Measurements from ENCODE around the gene NAALADL2. TPM values are rescaled to one million over a fixed set of nuclear protein-coding genes. Genes with fewer than 3 reads are reported as not detected.

NAALADL2 gene
- total RNA-seq, 1 donor from 2014 or later, result 2.9 TPM

DNA sequence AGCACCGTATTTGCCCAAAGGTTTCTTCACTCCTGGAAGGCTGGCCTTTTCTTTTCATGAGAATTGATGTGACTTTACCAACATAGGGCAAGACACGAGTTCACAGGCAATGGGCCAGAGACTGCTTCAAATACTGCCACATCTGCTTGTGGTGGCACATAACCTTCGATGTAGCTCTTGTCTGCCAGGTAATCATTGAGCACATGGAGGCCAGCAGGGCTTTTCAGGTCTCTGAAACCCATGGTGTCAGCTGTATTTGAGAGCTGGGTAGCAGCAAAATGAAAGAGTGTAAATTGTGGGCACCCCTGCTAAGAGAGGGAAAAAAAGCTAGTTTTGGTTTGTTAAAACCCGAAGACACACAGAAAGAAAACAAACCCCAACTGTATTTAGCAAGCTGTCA is 200.7 kb downstream of the NAALADL2 start:
- no peak for DNase-seq (ENCODE audit: low read depth)
- TF ChIP-seq, protein P1, sequence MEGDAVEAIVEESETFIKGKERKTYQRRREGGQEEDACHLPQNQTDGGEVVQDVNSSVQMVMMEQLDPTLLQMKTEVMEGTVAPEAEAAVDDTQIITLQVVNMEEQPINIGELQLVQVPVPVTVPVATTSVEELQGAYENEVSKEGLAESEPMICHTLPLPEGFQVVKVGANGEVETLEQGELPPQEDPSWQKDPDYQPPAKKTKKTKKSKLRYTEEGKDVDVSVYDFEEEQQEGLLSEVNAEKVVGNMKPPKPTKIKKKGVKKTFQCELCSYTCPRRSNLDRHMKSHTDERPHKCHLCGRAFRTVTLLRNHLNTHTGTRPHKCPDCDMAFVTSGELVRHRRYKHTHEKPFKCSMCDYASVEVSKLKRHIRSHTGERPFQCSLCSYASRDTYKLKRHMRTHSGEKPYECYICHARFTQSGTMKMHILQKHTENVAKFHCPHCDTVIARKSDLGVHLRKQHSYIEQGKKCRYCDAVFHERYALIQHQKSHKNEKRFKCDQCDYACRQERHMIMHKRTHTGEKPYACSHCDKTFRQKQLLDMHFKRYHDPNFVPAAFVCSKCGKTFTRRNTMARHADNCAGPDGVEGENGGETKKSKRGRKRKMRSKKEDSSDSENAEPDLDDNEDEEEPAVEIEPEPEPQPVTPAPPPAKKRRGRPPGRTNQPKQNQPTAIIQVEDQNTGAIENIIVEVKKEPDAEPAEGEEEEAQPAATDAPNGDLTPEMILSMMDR (conservative IDR thresholded peaks at IDR 0.05; ENCODE audit: low read depth, low read length), result no peak
- H3K4me3 ChIP-seq (ENCODE audit: low read depth, low read length), result no peak overlapping the region

DNA sequence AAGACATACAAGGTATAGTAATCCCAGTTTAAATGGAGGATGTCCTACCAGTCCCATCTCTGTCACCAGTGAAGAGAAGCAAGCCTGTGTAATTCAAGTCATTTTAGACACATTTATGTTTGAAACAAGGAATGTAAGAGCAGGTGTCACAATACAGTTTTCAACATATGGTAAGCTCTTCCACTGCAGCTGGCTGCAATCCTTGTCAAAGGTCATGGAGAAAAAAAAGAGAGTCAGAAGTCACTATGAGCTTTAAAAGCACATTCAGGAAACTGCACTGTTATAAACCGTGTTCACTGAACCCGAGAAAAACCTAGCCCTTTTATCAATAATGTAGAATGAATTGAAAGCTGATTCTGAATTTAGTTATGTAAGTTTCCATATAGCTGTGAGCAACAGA is 206.4 kb downstream of the NAALADL2 start:
- TF ChIP-seq, protein P1 (conservative IDR thresholded peaks at IDR 0.05; ENCODE audit: low read depth, low read length), result no peak
- no peak overlapping the region for H3K4me3 ChIP-seq (ENCODE audit: low read depth, low read length)
- no peak for DNase-seq (ENCODE audit: low read depth)

DNA sequence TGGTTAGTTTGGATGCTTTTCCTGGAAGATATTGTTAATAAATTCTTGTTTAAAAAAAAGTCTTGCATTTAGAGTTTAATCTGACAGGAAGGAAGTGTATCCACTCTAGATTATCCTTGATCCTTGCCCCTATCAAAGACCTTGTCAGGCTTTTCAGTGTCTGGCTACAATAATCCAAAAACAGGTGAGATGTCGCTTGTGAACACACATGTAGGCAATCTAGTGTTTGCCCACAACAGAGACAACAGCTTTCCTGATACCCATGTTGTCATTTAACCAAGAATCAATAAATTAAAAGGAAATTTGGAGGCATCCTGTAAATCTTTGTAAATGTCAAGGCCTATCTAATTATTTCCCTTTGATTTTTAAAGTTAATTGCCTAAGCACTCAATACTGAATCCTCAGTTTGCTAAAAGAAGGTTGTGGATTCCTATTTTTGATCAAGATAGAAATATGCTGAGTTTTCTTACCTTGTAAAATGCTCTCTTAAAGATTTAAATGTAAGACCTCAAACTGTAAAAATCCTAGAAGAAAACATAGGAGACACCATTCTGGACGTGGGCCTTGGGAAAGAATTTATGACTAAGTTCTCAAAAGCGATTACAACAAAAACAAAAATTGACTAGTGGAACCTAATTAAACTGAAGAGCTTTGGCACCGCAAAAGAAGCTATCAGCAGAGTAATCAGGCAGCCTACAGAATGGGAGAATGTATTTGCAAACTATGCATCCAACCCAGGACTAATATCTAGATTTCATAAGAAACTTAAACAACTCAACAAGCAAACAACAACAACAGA is 207.7 kb downstream of the NAALADL2 start:
- H3K4me3 ChIP-seq (ENCODE audit: low read depth, low read length), result no peak overlapping the region
- TF ChIP-seq, protein P1 (conservative IDR thresholded peaks at IDR 0.05; ENCODE audit: low read depth, low read length), result no peak
- DNase-seq (ENCODE audit: low read depth), result no peak

DNA sequence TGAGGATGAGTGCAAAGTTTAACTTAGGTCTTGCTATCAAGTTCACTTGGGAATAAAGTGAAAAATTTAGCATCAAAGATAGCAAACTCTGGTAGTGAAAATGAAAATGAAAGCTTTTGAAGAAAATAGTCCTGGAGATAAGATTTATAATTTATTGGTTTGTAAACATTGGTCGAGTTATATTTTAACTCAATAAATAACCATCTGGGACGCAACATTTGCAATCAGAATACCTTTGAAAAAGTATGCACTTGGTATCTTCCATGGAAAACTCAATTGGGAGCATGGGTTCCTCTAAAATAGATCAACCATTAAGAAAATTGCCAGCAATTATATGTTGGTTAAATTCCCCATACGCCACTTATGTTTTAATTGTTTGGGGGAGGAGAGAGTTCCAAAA is 209.5 kb downstream of the NAALADL2 start:
- no peak overlapping the region for H3K4me3 ChIP-seq (ENCODE audit: low read depth, low read length)
- TF ChIP-seq, protein P1 (conservative IDR thresholded peaks at IDR 0.05; ENCODE audit: low read depth, low read length), result no peak

DNA sequence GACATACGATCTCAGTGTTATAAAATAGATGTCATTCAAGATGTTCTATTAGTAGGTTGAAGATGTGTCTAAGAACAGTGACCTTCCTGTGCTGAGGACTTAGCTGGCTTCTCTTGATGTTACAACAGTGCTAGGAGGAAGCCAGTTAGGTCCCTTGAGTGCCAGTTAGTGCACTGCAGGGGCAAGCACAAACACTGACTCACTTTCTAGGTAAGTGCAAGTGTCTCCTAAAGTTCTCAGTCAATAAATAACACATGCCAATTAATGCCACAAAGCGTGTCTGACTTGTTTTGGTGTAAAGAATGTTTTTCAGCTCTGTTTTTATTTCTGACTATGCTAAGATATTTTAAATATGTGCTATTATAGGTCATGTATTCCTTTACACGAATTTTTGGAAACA is 211.8 kb downstream of the NAALADL2 start:
- no peak for DNase-seq (ENCODE audit: low read depth)
- no peak overlapping the region for H3K4me3 ChIP-seq (ENCODE audit: low read depth, low read length)
- TF ChIP-seq, protein P1 (conservative IDR thresholded peaks at IDR 0.05; ENCODE audit: low read depth, low read length), result no peak

More for the DNA sequence above, 209.5 kb downstream of the NAALADL2 start:
- DNase-seq (ENCODE audit: low read depth), result no peak

DNA sequence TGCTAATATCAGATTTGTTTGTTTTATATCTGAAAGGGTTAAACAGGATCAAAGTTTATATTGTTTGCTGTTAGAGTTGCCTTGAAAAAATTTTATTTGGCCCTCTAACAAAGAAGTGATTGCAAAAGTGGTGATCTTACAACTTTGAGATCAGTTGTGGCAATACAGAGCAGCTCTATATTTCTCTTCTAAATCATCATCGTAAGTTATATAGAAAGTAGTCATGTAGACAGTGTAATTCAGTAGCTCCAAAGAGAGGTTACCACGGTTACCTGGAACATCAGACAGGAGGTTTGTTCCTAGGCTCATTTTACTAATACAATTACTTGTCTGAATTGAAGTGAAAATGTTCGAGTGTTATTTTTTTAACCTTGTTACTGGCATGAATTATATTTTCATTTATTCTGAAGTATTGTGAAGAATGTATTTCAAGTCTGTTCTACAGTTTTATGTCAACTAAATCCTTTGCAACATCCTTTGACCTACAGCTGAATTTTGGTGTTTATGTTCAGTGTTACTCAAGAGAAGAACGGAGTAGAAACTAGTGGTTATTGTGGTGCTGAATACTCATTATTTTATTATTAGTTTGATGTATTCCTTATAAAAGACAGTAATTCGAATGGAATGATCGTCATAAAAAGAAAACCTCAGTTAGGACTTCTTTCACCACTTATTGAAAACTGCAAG is 214.2 kb downstream of the NAALADL2 start:
- TF ChIP-seq, protein P1 (conservative IDR thresholded peaks at IDR 0.05; ENCODE audit: low read depth, low read length), result no peak
- no peak overlapping the region for H3K4me3 ChIP-seq (ENCODE audit: low read depth, low read length)
- no peak for DNase-seq (ENCODE audit: low read depth)

Measured in epithelial cell of proximal tubule (primary cell).